Left forelimb (tissue), 1 donor: ENCODE results near the gene SUSD4.

Experiments used
- DNase-seq: peaks from one replicate; pipeline ENCODE4 v3.0.0-alpha.2; 2018; ENCODE audit warnings: low spot score

Gene SUSD4

GRCh38 chr1:223329664-223330415 is 34.1 kb downstream of the SUSD4 start:
- DNase-seq: no peak

GRCh38 chr1:223329252-223329651 is 34.7 kb downstream of the SUSD4 start:
- DNase-seq: no peak

GRCh38 chr1:223328566-223328965 is 35.4 kb downstream of the SUSD4 start:
- DNase-seq: no peak

- DNase-seq: no peak
Measured at GRCh38 chr1:223326776-223327175, 37.2 kb downstream of the SUSD4 start.

- no peak for DNase-seq
Measured at GRCh38 chr1:223323491-223324484, 40.2 kb downstream of the SUSD4 start.

GRCh38 chr1:223322868-223323267 is 41.1 kb downstream of the SUSD4 start:
- DNase-seq: no peak

- no peak for DNase-seq
Measured at GRCh38 chr1:223320959-223321358, 43.0 kb downstream of the SUSD4 start.

- DNase-seq: no peak
Measured at GRCh38 chr1:223319905-223320580, 43.9 kb downstream of the SUSD4 start.

GRCh38 chr1:223319398-223319797 is 44.6 kb downstream of the SUSD4 start:
- no peak for DNase-seq

- DNase-seq: no peak
Measured at GRCh38 chr1:223316082-223316481, 47.9 kb downstream of the SUSD4 start.

- no peak for DNase-seq
Measured at GRCh38 chr1:223315665-223316064, 48.3 kb downstream of the SUSD4 start.

- DNase-seq: no peak
Measured at GRCh38 chr1:223313415-223313754, 50.6 kb downstream of the SUSD4 start.

GRCh38 chr1:223312705-223313414 is 51.1 kb downstream of the SUSD4 start:
- DNase-seq: no peak

GRCh38 chr1:223312273-223312672 is 51.7 kb downstream of the SUSD4 start:
- DNase-seq: no peak

GRCh38 chr1:223311826-223312225 is 52.1 kb downstream of the SUSD4 start:
- no peak for DNase-seq

GRCh38 chr1:223308136-223308535 is 55.8 kb downstream of the SUSD4 start:
- DNase-seq: no peak

GRCh38 chr1:223307544-223307943 is 56.4 kb downstream of the SUSD4 start:
- DNase-seq: no peak

- DNase-seq: no peak
Measured at GRCh38 chr1:223304931-223305330, 59.0 kb downstream of the SUSD4 start.

GRCh38 chr1:223301371-223301770 is 62.6 kb downstream of the SUSD4 start:
- no peak for DNase-seq

- no peak for DNase-seq
Measured at GRCh38 chr1:223299553-223299952, 64.4 kb downstream of the SUSD4 start.

- DNase-seq: no peak
Measured at GRCh38 chr1:223298701-223299100, 65.3 kb downstream of the SUSD4 start.

GRCh38 chr1:223297800-223298199 is 66.2 kb downstream of the SUSD4 start:
- no peak for DNase-seq
